Esophagus muscularis mucosa (tissue), 4 donors: ENCODE results near the gene ATL1. TPM values are rescaled to one million over a fixed set of nuclear protein-coding genes. Genes with fewer than 3 reads are reported as not detected.

Experiments
- DNase-seq: peaks from one replicate; pipeline ENCODE4 v3.0.0-alpha.2; 2017; ENCODE audit errors: extremely low spot score
- H3K27ac ChIP-seq, 4 donors: fragments of 200-600 bp; sonication (generic); replicated peaks in 1 of 4; 1 replicate in 3 of 4; 2 replicates in 1 of 4; pipeline ENCODE4 v1.5.1; 2016 to 2019; ENCODE audit warnings: mild to moderate bottlenecking in 1 of 4
- H3K27me3 ChIP-seq, 4 donors: fragments of 200-600 bp; sonication (generic); one replicate each; pipeline versions ENCODE4 v1.5.1 to v1.6.0; 2016 to 2019
- H3K36me3 ChIP-seq, 4 donors: fragments of 200-600 bp; sonication (generic); one replicate each; pipeline ENCODE4 v1.5.1; 2016 to 2019
- H3K4me1 ChIP-seq, 4 donors: fragments of 200-600 bp; sonication (generic); one replicate each; pipeline ENCODE4 v1.5.1; 2016 to 2019
- H3K4me3 ChIP-seq, 4 donors: fragments of 200-600 bp; sonication (generic); 1 replicate in 2 of 4; 2 replicates in 2 of 4; pipeline ENCODE4 v1.5.1; 2016 to 2019; ENCODE audit warnings: mild to moderate bottlenecking in 4 of 4, moderate library complexity in 1 of 4
- H3K9me3 ChIP-seq, 4 donors: fragments of 200-600 bp; sonication (generic); 1 replicate in 3 of 4; 2 replicates in 1 of 4; pipeline ENCODE4 v1.5.1; 2016 to 2019
- CTCF ChIP-seq, 3 experiments: fragments of 200-600 bp in 2 of 3; fragments of 450-650 bp in 1 of 3; sonication (generic) in 2 of 3; IDR thresholded peaks; one replicate each; pipeline ENCODE4 v1.5.1; 2017 to 2019; ENCODE audit warnings: antibody characterized with exemption in 3 of 3, mild to moderate bottlenecking in 2 of 3, moderate library complexity in 1 of 3
- EP300 ChIP-seq: sonication (generic); formaldehyde crosslinking; IDR thresholded peaks from one replicate; pipeline ENCODE4 v1.6.1; 2017; ENCODE audit warnings: antibody characterized with exemption
- POLR2A ChIP-seq: fragments of 450-650 bp; IDR thresholded peaks from one replicate; pipeline ENCODE4 v1.6.1; 2017; ENCODE audit warnings: antibody characterized with exemption, moderate library complexity, mild to moderate bottlenecking, low read depth
- POLR2AphosphoS5 ChIP-seq, 2 donors: sonication (generic); formaldehyde crosslinking; IDR thresholded peaks; one replicate each; pipeline ENCODE4 v1.6.1; 2017; ENCODE audit warnings: antibody characterized with exemption in 2 of 2
- WGBS: methylation state at CpG from one replicate; pipeline ENCODE4 v1.1.5; 2018; 5-methylcytosine and 5-hydroxymethylcytosine counted together
- intact Hi-C: fragments of 100-400 bp; cut with DNase I; formaldehyde crosslinking; loops from one replicate; pipeline ENCODE4 v1.15.1; 2023
- total RNA-seq, 4 donors: library from RNA; depleted of rRNA; stranded (reverse); fragments of >200 nt; gene quantifications; one replicate each; pipeline versions ENCODE4 v1.1.0 to v1.2.1, GENCODE V29; 2016

ATL1 gene
- total RNA-seq, 4 donors from 2014 or later: 13.6 to 27.9 (median 18.6) TPM

DNA sequence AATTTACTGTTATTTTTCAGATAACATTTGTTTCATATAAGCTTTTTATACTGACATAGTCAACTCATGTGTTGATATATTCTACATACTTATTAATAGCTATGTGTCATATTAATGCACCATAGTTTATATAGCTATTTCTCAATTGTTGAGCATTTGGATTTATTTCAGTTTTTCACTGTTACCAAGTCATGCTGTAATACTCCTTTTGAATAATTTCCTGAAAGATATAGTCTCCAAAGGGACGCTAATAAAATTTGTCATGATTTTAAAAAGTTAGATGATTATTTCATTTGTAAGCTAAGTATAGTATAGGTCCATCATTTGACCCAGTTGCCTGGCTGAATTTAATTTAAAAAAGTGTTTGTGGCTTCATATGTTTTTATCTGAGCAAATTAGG, 47.8 kb downstream of the ATL1 start:
- intact Hi-C loops: loop anchor here (10.0 kb wide), 1 partner anchor 247 kb away; no protein-coding TSS in a partner anchor
- DNase-seq: no peak
- H3K27ac ChIP-seq: no peak overlapping the region
- no peaks in the 10 kb centered on the region for H3K9me3 ChIP-seq
- H3K4me1 ChIP-seq: no peaks in the 10 kb centered on the region
- H3K27me3 ChIP-seq: no peaks in the 10 kb centered on the region
- H3K4me3 ChIP-seq: no peak overlapping the region
- TF ChIP-seq POLR2AphosphoS5 (IDR thresholded peaks at IDR 0.05): no peak
- TF ChIP-seq CTCF (IDR thresholded peaks at IDR 0.05): no peak
- no peak for TF ChIP-seq POLR2A
- H3K36me3 ChIP-seq: no peaks in the 10 kb centered on the region
- 87% methylated on average over 1 of the region's 1 CpG for WGBS

DNA sequence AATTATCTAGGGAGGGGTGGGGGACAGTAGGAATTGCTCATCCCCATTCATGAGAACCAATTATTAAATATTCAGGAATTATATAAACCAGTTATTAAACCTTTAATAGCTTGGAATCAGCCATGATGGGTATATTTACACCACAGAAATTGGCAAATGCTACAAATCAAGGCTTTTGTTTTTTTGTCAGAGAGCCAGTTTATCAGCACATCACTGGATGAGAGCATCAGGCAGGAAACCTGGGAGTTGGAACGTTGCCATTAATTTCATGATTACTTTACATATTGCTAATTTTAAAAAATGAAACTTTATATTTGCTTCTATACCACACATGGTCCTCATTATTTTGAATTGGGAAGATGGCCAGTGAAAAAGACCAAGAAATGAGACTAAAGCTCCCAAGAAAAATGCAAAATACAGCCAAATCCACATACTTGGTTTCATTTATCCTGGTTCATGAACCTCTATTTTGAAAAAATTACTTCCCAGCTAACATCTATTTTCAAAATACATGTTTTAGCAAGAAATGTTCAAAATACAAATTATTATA, 48.4 kb downstream of the ATL1 start:
- no peak overlapping the region for H3K4me3 ChIP-seq
- TF ChIP-seq EP300: no peak
- no peak for TF ChIP-seq POLR2A
- TF ChIP-seq CTCF (IDR thresholded peaks at IDR 0.05): no peak
- TF ChIP-seq POLR2AphosphoS5 (IDR thresholded peaks at IDR 0.05): no peak
- 68% methylated on average over 1 of the region's 1 CpG for WGBS
- no peaks in the 10 kb centered on the region for H3K36me3 ChIP-seq
- H3K4me1 ChIP-seq: no peaks in the 10 kb centered on the region
- H3K27me3 ChIP-seq: no peaks in the 10 kb centered on the region
- H3K27ac ChIP-seq: no peak overlapping the region
- intact Hi-C loops: loop anchor here (10.0 kb wide), 1 partner anchor 246 kb away; no protein-coding TSS in a partner anchor
- no peaks in the 10 kb centered on the region for H3K9me3 ChIP-seq
- no peak for DNase-seq

GRCh38 chr14:50610465-50610864, 50.5 kb downstream of the ATL1 start:
- WGBS: 94% methylated on average over 1 of the region's 1 CpG
- H3K4me1 ChIP-seq: no peaks in the 10 kb centered on the region
- no peak overlapping the region for H3K27ac ChIP-seq
- intact Hi-C loops: no loop called here
- TF ChIP-seq POLR2A: no peak
- no peak for TF ChIP-seq CTCF (IDR thresholded peaks at IDR 0.05)
- no peak for TF ChIP-seq POLR2AphosphoS5 (IDR thresholded peaks at IDR 0.05)
- no peak for TF ChIP-seq EP300
- no peaks in the 10 kb centered on the region for H3K27me3 ChIP-seq
- H3K36me3 ChIP-seq: peaks cover 0 to 18% (median 0%) of the 10 kb centered on the region in 4 donors
- DNase-seq: no peak
- no peaks in the 10 kb centered on the region for H3K9me3 ChIP-seq
- no peak overlapping the region for H3K4me3 ChIP-seq

DNA sequence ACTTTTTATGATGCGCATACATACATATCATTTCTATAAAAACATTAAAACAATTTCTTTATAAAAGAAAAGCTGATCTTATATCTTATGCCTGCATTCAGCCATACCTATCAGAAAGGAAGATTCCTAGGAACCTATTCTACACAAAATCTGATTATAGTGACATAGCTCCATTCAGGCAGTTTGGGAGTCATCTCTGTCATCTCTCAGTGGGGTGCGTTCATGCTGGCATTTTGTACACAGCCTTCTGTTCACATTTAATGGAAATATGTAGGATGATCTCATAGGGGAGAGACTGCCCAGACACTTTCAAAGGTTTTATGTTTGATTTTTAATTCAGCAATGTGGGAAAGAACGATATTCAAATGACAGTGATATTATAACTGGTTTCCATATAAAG, 52.9 kb downstream of the ATL1 start:
- H3K4me3 ChIP-seq: no peak overlapping the region
- no peaks in the 10 kb centered on the region for H3K9me3 ChIP-seq
- H3K27me3 ChIP-seq: no peaks in the 10 kb centered on the region
- H3K4me1 ChIP-seq: no peaks in the 10 kb centered on the region
- peaks cover 0 to 32% (median 3%) of the 10 kb centered on the region in 4 donors for H3K36me3 ChIP-seq
- intact Hi-C loops: no loop called here
- WGBS: 98% methylated on average over 3 of the region's 3 CpGs
- DNase-seq: no peak
- H3K27ac ChIP-seq: no peak overlapping the region
- TF ChIP-seq POLR2AphosphoS5 (IDR thresholded peaks at IDR 0.05) (no peak), EP300 (no peak), CTCF (IDR thresholded peaks at IDR 0.05) (no peak), POLR2A (no peak)

- Histone ChIP-seq H3K4me1 (no peaks in the 10 kb centered on the region), H3K27ac (no peak overlapping the region), H3K36me3 (peaks cover 0 to 37% (median 3%) of the 10 kb centered on the region in 4 donors), H3K4me3 (no peak overlapping the region), H3K9me3 (no peaks in the 10 kb centered on the region), H3K27me3 (no peaks in the 10 kb centered on the region)
- DNase-seq: no peak
- WGBS: 70% methylated on average over 4 of the region's 4 CpGs
- intact Hi-C loops: no loop called here
- TF ChIP-seq POLR2AphosphoS5 (IDR thresholded peaks at IDR 0.05): no peak
- TF ChIP-seq CTCF (IDR thresholded peaks at IDR 0.05): no peak
- TF ChIP-seq EP300: no peak
- TF ChIP-seq POLR2A: no peak
Observed at GRCh38 chr14:50615056-50615455, 55.1 kb downstream of the ATL1 start.
